ENCODE measurements around the gene ZRSR2. TPM values are rescaled to one million over a fixed set of nuclear protein-coding genes. Genes with fewer than 3 reads are reported as not detected.

ZRSR2 gene
- total and polyA plus RNA-seq, 2 of the 8 experiments (the other 6 are each of a cell fraction or from before 2014, with no cell fraction given), result 3.9 to 6.9 TPM

DNA sequence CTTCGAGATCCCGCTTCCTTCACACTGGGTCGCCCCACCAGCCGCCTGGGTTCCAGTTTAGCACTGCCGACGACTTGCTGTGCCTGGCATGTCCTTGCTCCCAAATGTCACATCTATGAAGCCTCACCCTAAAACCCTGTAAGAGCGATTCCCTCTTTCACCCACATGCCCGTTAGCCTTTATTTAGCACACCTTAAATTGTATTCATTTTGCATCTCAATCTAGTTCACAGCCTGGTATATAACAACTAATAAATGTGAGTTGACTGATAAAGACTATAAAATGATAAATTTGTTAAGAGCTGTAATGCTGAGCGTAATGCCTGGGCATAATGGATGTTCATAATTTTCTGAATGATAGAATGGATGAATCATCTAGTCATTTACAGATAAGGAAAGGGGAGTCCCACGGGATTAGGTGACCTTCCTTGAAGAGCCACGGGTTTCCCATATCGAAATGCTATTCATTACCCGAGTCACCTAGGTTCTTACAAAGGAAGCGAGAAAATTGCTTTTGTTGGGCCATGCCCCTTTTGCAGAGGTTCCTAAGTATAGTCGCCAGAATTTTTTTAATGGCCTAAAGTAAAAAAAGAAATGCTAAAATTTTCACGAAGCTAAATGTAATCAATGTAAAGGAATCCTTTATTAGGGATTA is 65.4 kb downstream of the ZRSR2 start:
- no peak for FAIRE-seq
- H2BK5ac ChIP-seq (ENCODE audit: low read depth, low read length), result 0 out of 2 replicates have a peak overlapping the region, but pooled peaks have one; percentile 63
- H3K18ac ChIP-seq (ENCODE audit: extremely low read depth, low read length), result peak overlapping the region; percentile 71; the same call in 1 of the 2 replicates
- H3K36me3 ChIP-seq (ENCODE audit: control insufficient read depth in 2 of 4, insufficient read depth in 4 of 4, low read length in 3 of 4), result peaks cover 0 to 31% (median 4%) of the 10 kb centered on the region in 4 experiments; a peak in 4 of 8 replicates
- H2AK5ac ChIP-seq (ENCODE audit: low read depth, low read length), result no peak overlapping the region
- H3K79me1 ChIP-seq (ENCODE audit: low read depth, low read length), result no peaks in the 10 kb centered on the region
- no peak overlapping the region for H3K14ac ChIP-seq (ENCODE audit: insufficient read length)
- peak overlapping the region; percentile 88 to 94 for H3K4me2 ChIP-seq (ENCODE audit: insufficient read depth in 1 of 2, low read depth in 2 of 2, low read length in 2 of 2)
- H3K9me3 ChIP-seq (ENCODE audit: insufficient read depth in 2 of 2, low read depth in 1 of 2, low read length in 1 of 2), result no peaks in the 10 kb centered on the region
- 8% methylated on average over 15 of the region's 16 CpGs; no CpG with 5 or more reads in 1 of the 2 experiments for WGBS, 2 experiments (ENCODE audit: extremely low coverage in 1 of 2, insufficient coverage in 1 of 2, insufficient read length in 1 of 2, insufficient replicate concordance in 2 of 2, low coverage in 1 of 2, low lambda C conversion rate in 2 of 2, missing lambda C conversion rate in 1 of 2)
- no peak overlapping the region for H2BK15ac ChIP-seq (ENCODE audit: low read length)
- no peak overlapping the region for H4K8ac ChIP-seq (ENCODE audit: extremely low read depth, insufficient read depth, low read length)
- H3K23me2 ChIP-seq (ENCODE audit: low read depth, low read length), result peaks cover 8% of the 10 kb centered on the region; the same call in 1 of the 2 replicates
- H4K5ac ChIP-seq (ENCODE audit: insufficient read length, low read depth, low read length), result no peak overlapping the region
- H4K91ac ChIP-seq (replicated peaks; ENCODE audit: insufficient read length, low read length), result no peak overlapping the region
- no peaks in the 10 kb centered on the region for H3K27me3 ChIP-seq (replicated peaks in 1 of 4; ENCODE audit: control insufficient read depth in 3 of 4, extremely low read depth in 1 of 4, insufficient read depth in 3 of 4, low read length in 3 of 4)
- peaks cover 8 to 36% of the 10 kb centered on the region in 2 experiments for H3K79me2 ChIP-seq (ENCODE audit: control insufficient read depth in 1 of 2, insufficient read depth in 2 of 2, low read length in 2 of 2)
- H3K23ac ChIP-seq (ENCODE audit: insufficient read length), result no peak overlapping the region
- no peak for DNase-seq (ENCODE audit: low read depth in 1 of 2, low spot score in 2 of 2)
- peaks cover 0 to 2% (median 0%) of the 10 kb centered on the region in 4 experiments; a peak in 2 of 7 replicates for H3K4me1 ChIP-seq (replicated peaks in 1 of 4; ENCODE audit: control insufficient read depth in 3 of 4, insufficient read depth in 4 of 4, low read length in 3 of 4)
- ChIA-PET POLR2A (ENCODE audit: partially characterized antibody) (interaction anchor here (0.8 to 1.6 kb wide), 6 partner anchors 10 to 123 kb away, joined by 3 to 5 read pairs (median 3); no protein-coding TSS in a partner anchor), CTCF (ENCODE audit: partially characterized antibody) (interaction anchor here (1.0 kb wide), 1 partner anchor 290 kb away, joined by 3 read pairs; no protein-coding TSS in a partner anchor)
- no peak overlapping the region for H3K56ac ChIP-seq (replicated peaks; ENCODE audit: insufficient read length, low read depth, low read length)
- no peak overlapping the region for H2BK120ac ChIP-seq (replicated peaks; ENCODE audit: low read depth, low read length)
- no peak overlapping the region for H3K4ac ChIP-seq (replicated peaks; ENCODE audit: insufficient read length, low read depth, low read length)
- peak overlapping the region; percentile 81; the same call in 1 of the 2 replicates for H3K27ac ChIP-seq (ENCODE audit: low read depth, low read length)
- TF ChIP-seq BACH1 (IDR thresholded peaks at IDR 0.05; ENCODE audit: low read length) (no peak), KDM1A (IDR thresholded peaks at IDR 0.05; ENCODE audit: borderline replicate concordance, low read length) (no peak), HDAC2 (IDR thresholded peaks at IDR 0.05; ENCODE audit: borderline replicate concordance in 1 of 2, low read depth in 2 of 2, low read length in 2 of 2) (no peak), SP4 (IDR thresholded peaks at IDR 0.05; ENCODE audit: low read length) (no peak), FOSL1 (IDR thresholded peaks at IDR 0.05; ENCODE audit: insufficient read depth, low read depth, low read length) (no peak), YY1 (IDR thresholded peaks at IDR 0.05; ENCODE audit: low read depth, low read length) (no peak), KDM4A (IDR thresholded peaks at IDR 0.05; ENCODE audit: low read depth, low read length, severe bottlenecking) (peak; percentile 11), RNF2 (IDR thresholded peaks at IDR 0.05; ENCODE audit: borderline replicate concordance, low read depth, low read length, missing control alignments, poor library complexity, severe bottlenecking) (no peak)
- no peak overlapping the region for H2BK12ac ChIP-seq (ENCODE audit: low read depth, low read length)
- H2AFZ ChIP-seq (ENCODE audit: low read length), result no peak overlapping the region
- H4K20me1 ChIP-seq (replicated peaks in 1 of 2; ENCODE audit: control insufficient read depth in 1 of 2, insufficient read depth in 2 of 2, low read length in 2 of 2), result peaks cover 0 to 3% of the 10 kb centered on the region in 2 experiments
- peak overlapping the region in 3 of 4 experiments; percentile 1 to 66 (median 51); a peak in 5 of 7 replicates for H3K9ac ChIP-seq (replicated peaks in 1 of 4; ENCODE audit: extremely low read depth in 1 of 4, low read depth in 3 of 4, low read length in 3 of 4)
- no peak overlapping the region for H2BK20ac ChIP-seq (ENCODE audit: low read length)
- peak overlapping the region; percentile 78 to 99 (median 84) for H3K4me3 ChIP-seq (ENCODE audit: extremely low read depth in 1 of 4, insufficient read depth in 2 of 4, low read depth in 3 of 4, low read length in 4 of 4)

All from H1 (cell line).